H9 (cell line): ENCODE data around the gene GAS5. TPM values are rescaled to one million over a fixed set of nuclear protein-coding genes. Genes with fewer than 3 reads are reported as not detected.

Experiments
- DNase-seq: peaks from one replicate; pipeline ENCODE4 v3.0.0-alpha.2; 2017
- H2AFZ ChIP-seq: one replicate; pipeline ENCODE4 v1.6.1; 2013; ENCODE audit warnings: mild to moderate bottlenecking, low read length, control low read depth, moderate library complexity
- H2AK5ac ChIP-seq: 2 replicates; pipeline ENCODE4 v1.6.1; 2013; ENCODE audit warnings: low read length, control low read depth, mixed read lengths; ENCODE audit not compliant: insufficient read length
- H2BK120ac ChIP-seq: one replicate; pipeline ENCODE4 v1.6.1; 2013; ENCODE audit warnings: low read depth, mild to moderate bottlenecking, low read length, control low read depth, inconsistent platforms; ENCODE audit not compliant: poor library complexity, severe bottlenecking
- H2BK12ac ChIP-seq: 2 replicates; pipeline ENCODE4 v1.6.1; 2013; ENCODE audit warnings: low read length, control low read depth, mixed read lengths, low read depth; ENCODE audit not compliant: insufficient read length
- H2BK15ac ChIP-seq: 2 replicates; pipeline ENCODE4 v1.6.1; 2013; ENCODE audit warnings: low read depth, low read length, control low read depth
- H2BK20ac ChIP-seq: one replicate; pipeline ENCODE4 v1.6.1; 2013; ENCODE audit warnings: low read depth, mild to moderate bottlenecking, low read length, control low read depth, inconsistent platforms; ENCODE audit not compliant: poor library complexity, severe bottlenecking
- H2BK5ac ChIP-seq: 2 replicates; pipeline ENCODE4 v1.6.1; 2013; ENCODE audit warnings: low read length, control low read depth, mixed read lengths; ENCODE audit not compliant: insufficient read length
- H3K14ac ChIP-seq: 2 replicates; pipeline ENCODE4 v1.6.1; 2013; ENCODE audit warnings: low read length, control low read depth; ENCODE audit not compliant: insufficient read depth
- H3K18ac ChIP-seq: 2 replicates; pipeline ENCODE4 v1.6.1; 2013; ENCODE audit warnings: low read depth, mild to moderate bottlenecking, mixed read lengths, low read length, control low read depth; ENCODE audit not compliant: insufficient read length
- H3K23ac ChIP-seq: 2 replicates; pipeline ENCODE4 v1.6.1; 2013; ENCODE audit warnings: low read length, control low read depth, mixed read lengths, low read depth; ENCODE audit not compliant: insufficient read length
- H3K23me2 ChIP-seq: 2 replicates; pipeline ENCODE4 v1.6.1; 2013; ENCODE audit warnings: low read depth, mild to moderate bottlenecking, mixed read lengths, low read length, control low read depth; ENCODE audit not compliant: insufficient read length, poor library complexity, severe bottlenecking
- H3K27ac ChIP-seq: 2 replicates; pipeline ENCODE4 v1.5.1; 2013; ENCODE audit warnings: low read length, control low read depth, mixed read lengths, low read depth; ENCODE audit not compliant: insufficient read length
- H3K27me3 ChIP-seq: 2 replicates; pipeline ENCODE4 v1.6.1; 2013; ENCODE audit warnings: low read length, control low read depth, inconsistent platforms; ENCODE audit not compliant: insufficient read depth
- H3K4ac ChIP-seq: 2 replicates; pipeline ENCODE4 v1.6.1; 2013; ENCODE audit warnings: low read depth, mild to moderate bottlenecking, control low read depth, inconsistent platforms, low read length, moderate library complexity
- H3K4me1 ChIP-seq: 2 replicates; pipeline ENCODE4 v1.6.1; 2013; ENCODE audit warnings: low read length, control low read depth, inconsistent platforms; ENCODE audit not compliant: insufficient read depth
- H3K4me2 ChIP-seq: 2 replicates; pipeline ENCODE4 v1.6.1; 2013; ENCODE audit warnings: low read length, control low read depth, mixed read lengths; ENCODE audit not compliant: insufficient read length, insufficient read depth
- H3K56ac ChIP-seq: 2 replicates; pipeline ENCODE4 v1.6.1; 2013; ENCODE audit warnings: low read depth, mild to moderate bottlenecking, mixed read lengths, low read length, control low read depth; ENCODE audit not compliant: insufficient read length
- H3K79me1 ChIP-seq: 2 replicates; pipeline ENCODE4 v1.6.1; 2013; ENCODE audit warnings: low read depth, mild to moderate bottlenecking, moderate library complexity, low read length, control low read depth, inconsistent platforms; ENCODE audit not compliant: insufficient read depth, poor library complexity, severe bottlenecking
- H3K79me2 ChIP-seq: 2 replicates; pipeline ENCODE4 v1.6.1; 2013; ENCODE audit warnings: low read length, control low read depth, inconsistent platforms; ENCODE audit not compliant: insufficient read depth
- H3K9ac ChIP-seq: 2 replicates; pipeline ENCODE4 v1.6.1; 2013; ENCODE audit warnings: low read length, control low read depth, mixed read lengths; ENCODE audit not compliant: insufficient read length; ENCODE audit errors: extremely low read depth
- H3K9me3 ChIP-seq: one replicate; pipeline ENCODE4 v1.6.1; 2013; ENCODE audit warnings: low read depth, low read length, inconsistent platforms; ENCODE audit not compliant: control insufficient read depth
- H3T11ph ChIP-seq: one replicate; pipeline ENCODE4 v1.6.1; 2013; ENCODE audit warnings: mild to moderate bottlenecking, low read length, control low read depth, inconsistent platforms
- H4K20me1 ChIP-seq: one replicate; pipeline ENCODE4 v1.6.1; 2013; ENCODE audit not compliant: control insufficient read depth, insufficient read length, insufficient read depth
- H4K5ac ChIP-seq: 2 replicates; pipeline ENCODE4 v1.6.1; 2013; ENCODE audit warnings: low read depth, mild to moderate bottlenecking, mixed read lengths, low read length, control low read depth; ENCODE audit not compliant: insufficient read length
- H4K8ac ChIP-seq: replicated peaks from 2 replicates; pipeline ENCODE4 v1.6.1; 2013; ENCODE audit warnings: low read length, control low read depth, mixed read lengths, low read depth; ENCODE audit not compliant: insufficient read length
- H4K91ac ChIP-seq: 2 replicates; pipeline ENCODE4 v1.6.1; 2013; ENCODE audit warnings: low read depth, mild to moderate bottlenecking, moderate library complexity, mixed read lengths, low read length, control low read depth; ENCODE audit not compliant: insufficient read length
- H3K27ac Mint-ChIP-seq, 3 experiments: 2 replicates in 2 of 3; 3 replicates in 1 of 3; pipeline ENCODE4 v1.8.0; 2020 to 2021; ENCODE audit warnings: mixed read lengths in 3 of 3, mild to moderate bottlenecking in 1 of 3, moderate library complexity in 1 of 3
- H3K27me3 Mint-ChIP-seq: 2 replicates; pipeline ENCODE4 v1.8.0; 2021; ENCODE audit warnings: low read depth, mild to moderate bottlenecking, moderate library complexity, mixed read lengths
- H3K36me3 Mint-ChIP-seq, 3 experiments: 2 replicates in 2 of 3; 3 replicates in 1 of 3; pipeline ENCODE4 v1.8.0; 2020 to 2021; ENCODE audit warnings: low read depth in 3 of 3, mixed read lengths in 3 of 3; ENCODE audit not compliant: insufficient read depth in 1 of 3
- H3K4me1 Mint-ChIP-seq, 2 experiments: 2 replicates each; pipeline ENCODE4 v1.8.0; 2020; ENCODE audit warnings: mixed read lengths in 2 of 2
- H3K4me3 Mint-ChIP-seq, 2 experiments: 2 replicates in 1 of 2; 3 replicates in 1 of 2; pipeline ENCODE4 v1.8.0; 2020 to 2021; ENCODE audit warnings: mild to moderate bottlenecking in 2 of 2, mixed read lengths in 2 of 2, moderate library complexity in 1 of 2
- H3K9me3 Mint-ChIP-seq, 2 experiments: 2 replicates in 1 of 2; 3 replicates in 1 of 2; pipeline ENCODE4 v1.8.0; 2020; ENCODE audit warnings: mild to moderate bottlenecking in 2 of 2, mixed read lengths in 2 of 2, moderate library complexity in 1 of 2
- WGBS: extraction: QIAGEN DNeasy Blood & Tissue Kit; methylation state at CpG from one replicate; pipeline ENCODE4 v1.1.7; 2013; ENCODE audit warnings: missing lambda C conversion rate, low lambda C conversion rate, mixed read lengths; ENCODE audit not compliant: insufficient read length; ENCODE audit errors: extremely low coverage; 5-methylcytosine and 5-hydroxymethylcytosine counted together
- total RNA-seq: library from RNA; stranded (reverse); gene quantifications from 2 replicates; pipeline ENCODE4 v1.2.1, GENCODE V29; 2021
- TF ChIP-seq, protein P1 (sequence below): fragments of 200-600 bp; sonication (generic); conservative IDR thresholded peaks from 3 replicates; pipeline ENCODE4 v1.8.0; 2021; ENCODE audit warnings: antibody characterized with exemption, mild to moderate bottlenecking

GAS5 gene
- total RNA-seq, 1 experiment from 2014 or later: 690 TPM

DNA sequence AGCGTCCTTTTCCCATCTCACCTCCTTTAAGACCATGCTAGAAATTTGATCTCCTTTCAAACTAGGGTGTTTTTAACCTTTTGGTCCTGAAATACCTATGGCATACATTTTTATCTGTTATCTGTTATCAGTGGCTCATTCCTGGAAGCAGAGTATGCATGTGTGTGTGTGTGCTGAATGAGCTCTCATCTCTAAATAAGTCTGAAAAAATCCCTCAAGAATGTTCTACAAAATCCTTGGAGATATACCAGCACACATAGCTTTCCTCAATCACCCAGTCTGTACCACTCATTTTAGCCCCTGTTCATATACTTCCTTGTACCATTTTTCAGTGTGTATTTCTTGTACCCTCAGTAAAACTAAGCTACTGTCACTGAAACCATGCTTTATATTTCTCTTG lies 49.3 kb downstream of the GAS5 start:
- Histone ChIP-seq H3K56ac (no peak overlapping the region), H2BK12ac (no peak overlapping the region), H3K23me2 (peaks cover 1% of the 10 kb centered on the region), H3K9me3 (no peaks in the 10 kb centered on the region), H4K91ac (no peak overlapping the region), H3K23ac (no peak overlapping the region), H2BK20ac (no peak overlapping the region), H2BK15ac (no peak overlapping the region), H2BK120ac (no peak overlapping the region), H4K8ac (no peak overlapping the region), H4K5ac (no peak overlapping the region), H3K18ac (no peak overlapping the region), H2AK5ac (no peak overlapping the region), H3K14ac (no peak overlapping the region), H3K4me1 (no peaks in the 10 kb centered on the region; the same call in 1 of the 2 replicates), H3K27me3 (no peaks in the 10 kb centered on the region), H3K9ac (no peak overlapping the region), H3K27ac (no peak overlapping the region), H2BK5ac (no peak overlapping the region), H3K4ac (no peak overlapping the region), H3K79me2 (peaks cover 19% of the 10 kb centered on the region; the same call in 1 of the 2 replicates), H3K79me1 (peaks cover 4% of the 10 kb centered on the region), H2AFZ (no peak overlapping the region), H3T11ph (no peak overlapping the region), H4K20me1 (no peaks in the 10 kb centered on the region), H3K4me2 (no peak overlapping the region)
- no peak overlapping the region for H3K27ac Mint-ChIP-seq
- peaks cover 6% of the 10 kb centered on the region in 2 experiments for H3K4me1 Mint-ChIP-seq
- no peak for DNase-seq
- H3K9me3 Mint-ChIP-seq: peaks cover 4 to 5% of the 10 kb centered on the region in 2 experiments; a peak in 3 of 5 replicates
- no CpG with 5 or more reads among the region's 1 CpG for WGBS
- no peaks in the 10 kb centered on the region for H3K27me3 Mint-ChIP-seq
- H3K4me3 Mint-ChIP-seq: no peak overlapping the region
- peaks cover 31 to 44% (median 36%) of the 10 kb centered on the region in 3 experiments for H3K36me3 Mint-ChIP-seq
- TF ChIP-seq, protein P1, sequence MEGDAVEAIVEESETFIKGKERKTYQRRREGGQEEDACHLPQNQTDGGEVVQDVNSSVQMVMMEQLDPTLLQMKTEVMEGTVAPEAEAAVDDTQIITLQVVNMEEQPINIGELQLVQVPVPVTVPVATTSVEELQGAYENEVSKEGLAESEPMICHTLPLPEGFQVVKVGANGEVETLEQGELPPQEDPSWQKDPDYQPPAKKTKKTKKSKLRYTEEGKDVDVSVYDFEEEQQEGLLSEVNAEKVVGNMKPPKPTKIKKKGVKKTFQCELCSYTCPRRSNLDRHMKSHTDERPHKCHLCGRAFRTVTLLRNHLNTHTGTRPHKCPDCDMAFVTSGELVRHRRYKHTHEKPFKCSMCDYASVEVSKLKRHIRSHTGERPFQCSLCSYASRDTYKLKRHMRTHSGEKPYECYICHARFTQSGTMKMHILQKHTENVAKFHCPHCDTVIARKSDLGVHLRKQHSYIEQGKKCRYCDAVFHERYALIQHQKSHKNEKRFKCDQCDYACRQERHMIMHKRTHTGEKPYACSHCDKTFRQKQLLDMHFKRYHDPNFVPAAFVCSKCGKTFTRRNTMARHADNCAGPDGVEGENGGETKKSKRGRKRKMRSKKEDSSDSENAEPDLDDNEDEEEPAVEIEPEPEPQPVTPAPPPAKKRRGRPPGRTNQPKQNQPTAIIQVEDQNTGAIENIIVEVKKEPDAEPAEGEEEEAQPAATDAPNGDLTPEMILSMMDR: no peak

Other genes starting within 250 kb of the GAS5 start
- gene TEX50, start 232.7 kb downstream of the GAS5 start, total RNA-seq: not detected in 2 replicates
- 0.31 and 0.44 TPM in 2 replicates for gene ANKRD45, start 198.1 kb downstream of the GAS5 start, total RNA-seq
- 12.2 and 13.4 TPM in 2 replicates for gene KLHL20, start 153.0 kb downstream of the GAS5 start, total RNA-seq
- gene DARS2, start 43.3 kb downstream of the GAS5 start, total RNA-seq: 35.0 and 35.5 TPM in 2 replicates
- 14.4 and 16.9 TPM in 2 replicates for gene CENPL, start 43.1 kb downstream of the GAS5 start, total RNA-seq
- 10.6 and 12.0 TPM in 2 replicates for gene ZBTB37, start 391 bp upstream of the GAS5 start, total RNA-seq
- gene SERPINC1, start 49.3 kb upstream of the GAS5 start, total RNA-seq: not detected in 2 replicates
- gene RC3H1, start 154.4 kb upstream of the GAS5 start, total RNA-seq: 33.3 and 36.1 TPM in 2 replicates